Measurements from ENCODE around the gene TSPO.

DNA sequence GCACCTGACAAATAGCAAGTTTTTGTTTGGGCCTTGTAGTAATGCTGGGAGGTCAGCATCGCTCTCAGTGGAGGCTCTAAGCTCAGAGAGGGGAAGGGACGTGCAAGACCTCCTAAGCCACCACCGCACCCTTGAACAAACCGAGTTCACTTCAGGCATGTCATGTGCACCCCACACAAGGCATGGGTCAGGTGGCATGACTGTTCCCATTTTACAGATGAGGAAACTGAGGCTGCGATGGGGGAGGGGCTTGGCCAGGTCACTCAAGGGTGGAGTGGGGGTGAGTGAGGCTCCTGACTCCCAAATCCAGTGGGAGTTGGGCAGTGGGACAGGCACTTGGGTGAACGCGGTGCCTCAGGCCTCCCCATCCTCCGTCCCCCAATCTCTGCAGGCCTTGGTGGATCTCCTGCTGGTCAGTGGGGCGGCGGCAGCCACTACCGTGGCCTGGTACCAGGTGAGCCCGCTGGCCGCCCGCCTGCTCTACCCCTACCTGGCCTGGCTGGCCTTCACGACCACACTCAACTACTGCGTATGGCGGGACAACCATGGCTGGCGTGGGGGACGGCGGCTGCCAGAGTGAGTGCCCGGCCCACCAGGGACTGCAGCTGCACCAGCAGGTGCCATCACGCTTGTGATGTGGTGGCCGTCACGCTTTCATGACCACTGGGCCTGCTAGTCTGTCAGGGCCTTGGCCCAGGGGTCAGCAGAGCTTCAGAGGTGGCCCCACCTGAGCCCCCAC, 11.2 kb downstream of the TSPO start:
- TF ChIP-seq, protein P1, sequence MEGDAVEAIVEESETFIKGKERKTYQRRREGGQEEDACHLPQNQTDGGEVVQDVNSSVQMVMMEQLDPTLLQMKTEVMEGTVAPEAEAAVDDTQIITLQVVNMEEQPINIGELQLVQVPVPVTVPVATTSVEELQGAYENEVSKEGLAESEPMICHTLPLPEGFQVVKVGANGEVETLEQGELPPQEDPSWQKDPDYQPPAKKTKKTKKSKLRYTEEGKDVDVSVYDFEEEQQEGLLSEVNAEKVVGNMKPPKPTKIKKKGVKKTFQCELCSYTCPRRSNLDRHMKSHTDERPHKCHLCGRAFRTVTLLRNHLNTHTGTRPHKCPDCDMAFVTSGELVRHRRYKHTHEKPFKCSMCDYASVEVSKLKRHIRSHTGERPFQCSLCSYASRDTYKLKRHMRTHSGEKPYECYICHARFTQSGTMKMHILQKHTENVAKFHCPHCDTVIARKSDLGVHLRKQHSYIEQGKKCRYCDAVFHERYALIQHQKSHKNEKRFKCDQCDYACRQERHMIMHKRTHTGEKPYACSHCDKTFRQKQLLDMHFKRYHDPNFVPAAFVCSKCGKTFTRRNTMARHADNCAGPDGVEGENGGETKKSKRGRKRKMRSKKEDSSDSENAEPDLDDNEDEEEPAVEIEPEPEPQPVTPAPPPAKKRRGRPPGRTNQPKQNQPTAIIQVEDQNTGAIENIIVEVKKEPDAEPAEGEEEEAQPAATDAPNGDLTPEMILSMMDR (IDR thresholded peaks at IDR 0.05), result no peak
- no peak for TF ChIP-seq POLR2A (IDR thresholded peaks at IDR 0.05)
